HEK293 (cell line): ENCODE measurements around the gene STK4.

Source experiments
- CTCF ChIA-PET: fragments of 350-600 bp; formaldehyde crosslinking; extraction: SDS; loops from one replicate; lab custom pipeline; 2021; ENCODE audit warnings: antibody characterized with exemption; lab: Yijun Ruan, JAX
- POLR2A ChIA-PET: fragments of 300-600 bp; formaldehyde crosslinking; extraction: SDS; loops from one replicate; lab custom pipeline; 2020; ENCODE audit warnings: antibody characterized with exemption, inconsistent platforms; lab: Yijun Ruan, JAX
- H3K27ac ChIP-seq: fragments of 200-500 bp; sonication (Bioruptor generic); 2 replicates; pipeline ENCODE4 v1.5.1; 2014; ENCODE audit warnings: low read depth, low read length, control low read depth, inconsistent platforms; ENCODE audit errors: extremely low read depth
- H3K36me3 ChIP-seq, 2 experiments: fragments of 200-500 bp in 1 of 2; sonication (Bioruptor generic) in 1 of 2; 1 replicate in 1 of 2; 2 replicates in 1 of 2; pipeline ENCODE4 v1.5.1; 2014 to 2017; ENCODE audit warnings: inconsistent platforms in 2 of 2, low read length in 2 of 2; ENCODE audit not compliant: control insufficient read depth in 2 of 2, insufficient read depth in 1 of 2
- H3K4me1 ChIP-seq: fragments of 200-500 bp; sonication (Bioruptor generic); 2 replicates; pipeline ENCODE4 v1.5.1; 2014; ENCODE audit warnings: mild to moderate bottlenecking, low read length, inconsistent platforms; ENCODE audit not compliant: control insufficient read depth, insufficient read depth
- H3K4me3 ChIP-seq: 2 replicates; pipeline ENCODE4 v1.5.1; 2011; ENCODE audit warnings: low read depth, mild to moderate bottlenecking, control low read depth, low read length, moderate library complexity
- H3K9me3 ChIP-seq: fragments of 200-500 bp; sonication (Bioruptor generic); 2 replicates; pipeline ENCODE4 v1.5.1; 2014; ENCODE audit warnings: low read depth, low read length, inconsistent platforms; ENCODE audit not compliant: control insufficient read depth, insufficient read depth
- KLF10 ChIP-seq: fragments of 450-650 bp; IDR thresholded peaks from 2 replicates; pipeline ENCODE4 v1.5.1; 2018; ENCODE audit warnings: missing biosample characterization, mild to moderate bottlenecking, missing genetic modification characterization
- KLF8 ChIP-seq: fragments of 450-650 bp; formaldehyde crosslinking; IDR thresholded peaks from 2 replicates; pipeline ENCODE4 v1.5.1; 2016; ENCODE audit warnings: missing biosample characterization, missing genetic modification characterization
- ZIC2 ChIP-seq: fragments of 450-650 bp; formaldehyde crosslinking; IDR thresholded peaks from 2 replicates; pipeline ENCODE4 v1.5.1; 2016; ENCODE audit warnings: missing biosample characterization, missing genetic modification characterization
- ZNF146 ChIP-seq: fragments of 450-650 bp; formaldehyde crosslinking; IDR thresholded peaks from 2 replicates; pipeline ENCODE4 v1.5.1; 2016; ENCODE audit warnings: missing biosample characterization, missing genetic modification characterization
- ZNF214 ChIP-seq: fragments of 450-650 bp; formaldehyde crosslinking; IDR thresholded peaks from 2 replicates; pipeline ENCODE4 v1.5.1; 2017; ENCODE audit warnings: missing biosample characterization, mild to moderate bottlenecking, missing genetic modification characterization, borderline replicate concordance
- ZNF335 ChIP-seq: fragments of 450-650 bp; formaldehyde crosslinking; conservative IDR thresholded peaks from 2 replicates; pipeline ENCODE4 v1.5.1; 2016; ENCODE audit warnings: missing biosample characterization, missing genetic modification characterization
- ZNF596 ChIP-seq: fragments of 450-650 bp; IDR thresholded peaks from 2 replicates; pipeline ENCODE4 v1.5.0; 2018; ENCODE audit warnings: missing biosample characterization, mild to moderate bottlenecking, missing genetic modification characterization, moderate library complexity
- ZNF624 ChIP-seq: fragments of 450-650 bp; formaldehyde crosslinking; IDR thresholded peaks from 2 replicates; pipeline ENCODE4 v1.5.1; 2017; ENCODE audit warnings: missing biosample characterization, missing genetic modification characterization
- ZNF654 ChIP-seq: fragments of 450-650 bp; formaldehyde crosslinking; IDR thresholded peaks from 2 replicates; pipeline ENCODE4 v1.5.1; 2016; ENCODE audit warnings: low read depth, missing biosample characterization, missing genetic modification characterization
- ZSCAN18 ChIP-seq: fragments of 450-650 bp; formaldehyde crosslinking; IDR thresholded peaks from 2 replicates; pipeline ENCODE4 v1.5.1; 2016; ENCODE audit warnings: missing biosample characterization, missing genetic modification characterization
- ZXDB ChIP-seq: fragments of 450-650 bp; formaldehyde crosslinking; IDR thresholded peaks from 2 replicates; pipeline ENCODE4 v1.5.1; 2016; ENCODE audit warnings: missing biosample characterization, missing genetic modification characterization
- TF ChIP-seq, protein P1 (sequence below): fragments of 450-650 bp; formaldehyde crosslinking; conservative IDR thresholded peaks from 2 replicates; pipeline ENCODE4 v1.5.1; 2016; ENCODE audit warnings: low read depth, missing biosample characterization, missing genetic modification characterization
- TF ChIP-seq, protein P2 (sequence below): fragments of 450-650 bp; formaldehyde crosslinking; IDR thresholded peaks from 2 replicates; pipeline ENCODE4 v1.5.1; 2016; ENCODE audit warnings: missing biosample characterization, missing genetic modification characterization
- TF ChIP-seq, protein P3 (sequence below): fragments of 450-650 bp; formaldehyde crosslinking; IDR thresholded peaks from 2 replicates; pipeline ENCODE4 v1.5.1; 2016; ENCODE audit warnings: missing biosample characterization, missing genetic modification characterization
- TF ChIP-seq, protein P4 (sequence below): sonication (generic); formaldehyde crosslinking; IDR thresholded peaks from 2 replicates; pipeline ENCODE4 v1.8.1; 2022; ENCODE audit warnings: mild to moderate bottlenecking, moderate library complexity, missing genetic modification reagents
- TF ChIP-seq, protein P5 (sequence below): fragments of 450-650 bp; formaldehyde crosslinking; IDR thresholded peaks from 2 replicates; pipeline ENCODE4 v1.5.1; 2017; ENCODE audit warnings: missing biosample characterization, missing genetic modification characterization

The STK4 gene

DNA sequence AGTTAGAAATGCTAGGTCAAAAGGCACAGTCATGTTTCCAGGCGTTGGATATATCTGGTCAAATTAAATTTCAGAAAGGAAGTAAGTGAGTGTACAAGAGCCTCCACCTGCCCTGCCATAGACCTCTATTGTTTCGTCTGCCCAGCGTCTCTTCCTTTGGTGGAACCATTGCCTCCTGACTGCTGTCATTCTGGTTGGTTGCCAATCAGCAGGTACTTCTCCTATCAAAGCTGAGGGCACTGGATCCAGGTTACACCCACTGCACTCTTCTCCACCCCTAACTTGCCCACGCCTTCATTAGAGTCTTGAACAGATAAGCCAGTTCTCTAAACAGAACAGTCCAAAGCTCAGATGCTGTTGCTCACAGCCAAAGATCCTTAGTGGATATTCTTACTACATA, 151.3 kb downstream of the STK4 start:
- Histone ChIP-seq H3K4me3 (no peak overlapping the region), H3K4me1 (no peaks in the 10 kb centered on the region), H3K36me3 (no peaks in the 10 kb centered on the region), H3K27ac (no peak overlapping the region), H3K9me3 (no peaks in the 10 kb centered on the region)
- POLR2A ChIA-PET: no interaction called here
- no peak for TF ChIP-seq ZNF214 (tag by site-specific recombination)
- CTCF ChIA-PET: interaction anchor here (1.5 to 1.8 kb wide), 3 partner anchors 13 to 173 kb away, joined by 6 to 10 read pairs (median 6); no protein-coding TSS in a partner anchor

- CTCF ChIA-PET: interaction anchor here (0.6 to 1.8 kb wide), 6 partner anchors 7 to 173 kb away, joined by 3 to 10 read pairs (median 5); no protein-coding TSS in a partner anchor
- TF ChIP-seq, protein P1, sequence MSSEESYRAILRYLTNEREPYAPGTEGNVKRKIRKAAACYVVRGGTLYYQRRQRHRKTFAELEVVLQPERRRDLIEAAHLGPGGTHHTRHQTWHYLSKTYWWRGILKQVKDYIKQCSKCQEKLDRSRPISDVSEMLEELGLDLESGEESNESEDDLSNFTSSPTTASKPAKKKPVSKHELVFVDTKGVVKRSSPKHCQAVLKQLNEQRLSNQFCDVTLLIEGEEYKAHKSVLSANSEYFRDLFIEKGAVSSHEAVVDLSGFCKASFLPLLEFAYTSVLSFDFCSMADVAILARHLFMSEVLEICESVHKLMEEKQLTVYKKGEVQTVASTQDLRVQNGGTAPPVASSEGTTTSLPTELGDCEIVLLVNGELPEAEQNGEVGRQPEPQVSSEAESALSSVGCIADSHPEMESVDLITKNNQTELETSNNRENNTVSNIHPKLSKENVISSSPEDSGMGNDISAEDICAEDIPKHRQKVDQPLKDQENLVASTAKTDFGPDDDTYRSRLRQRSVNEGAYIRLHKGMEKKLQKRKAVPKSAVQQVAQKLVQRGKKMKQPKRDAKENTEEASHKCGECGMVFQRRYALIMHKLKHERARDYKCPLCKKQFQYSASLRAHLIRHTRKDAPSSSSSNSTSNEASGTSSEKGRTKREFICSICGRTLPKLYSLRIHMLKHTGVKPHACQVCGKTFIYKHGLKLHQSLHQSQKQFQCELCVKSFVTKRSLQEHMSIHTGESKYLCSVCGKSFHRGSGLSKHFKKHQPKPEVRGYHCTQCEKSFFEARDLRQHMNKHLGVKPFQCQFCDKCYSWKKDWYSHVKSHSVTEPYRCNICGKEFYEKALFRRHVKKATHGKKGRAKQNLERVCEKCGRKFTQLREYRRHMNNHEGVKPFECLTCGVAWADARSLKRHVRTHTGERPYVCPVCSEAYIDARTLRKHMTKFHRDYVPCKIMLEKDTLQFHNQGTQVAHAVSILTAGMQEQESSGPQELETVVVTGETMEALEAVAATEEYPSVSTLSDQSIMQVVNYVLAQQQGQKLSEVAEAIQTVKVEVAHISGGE: no peak
- TF ChIP-seq, protein P2, sequence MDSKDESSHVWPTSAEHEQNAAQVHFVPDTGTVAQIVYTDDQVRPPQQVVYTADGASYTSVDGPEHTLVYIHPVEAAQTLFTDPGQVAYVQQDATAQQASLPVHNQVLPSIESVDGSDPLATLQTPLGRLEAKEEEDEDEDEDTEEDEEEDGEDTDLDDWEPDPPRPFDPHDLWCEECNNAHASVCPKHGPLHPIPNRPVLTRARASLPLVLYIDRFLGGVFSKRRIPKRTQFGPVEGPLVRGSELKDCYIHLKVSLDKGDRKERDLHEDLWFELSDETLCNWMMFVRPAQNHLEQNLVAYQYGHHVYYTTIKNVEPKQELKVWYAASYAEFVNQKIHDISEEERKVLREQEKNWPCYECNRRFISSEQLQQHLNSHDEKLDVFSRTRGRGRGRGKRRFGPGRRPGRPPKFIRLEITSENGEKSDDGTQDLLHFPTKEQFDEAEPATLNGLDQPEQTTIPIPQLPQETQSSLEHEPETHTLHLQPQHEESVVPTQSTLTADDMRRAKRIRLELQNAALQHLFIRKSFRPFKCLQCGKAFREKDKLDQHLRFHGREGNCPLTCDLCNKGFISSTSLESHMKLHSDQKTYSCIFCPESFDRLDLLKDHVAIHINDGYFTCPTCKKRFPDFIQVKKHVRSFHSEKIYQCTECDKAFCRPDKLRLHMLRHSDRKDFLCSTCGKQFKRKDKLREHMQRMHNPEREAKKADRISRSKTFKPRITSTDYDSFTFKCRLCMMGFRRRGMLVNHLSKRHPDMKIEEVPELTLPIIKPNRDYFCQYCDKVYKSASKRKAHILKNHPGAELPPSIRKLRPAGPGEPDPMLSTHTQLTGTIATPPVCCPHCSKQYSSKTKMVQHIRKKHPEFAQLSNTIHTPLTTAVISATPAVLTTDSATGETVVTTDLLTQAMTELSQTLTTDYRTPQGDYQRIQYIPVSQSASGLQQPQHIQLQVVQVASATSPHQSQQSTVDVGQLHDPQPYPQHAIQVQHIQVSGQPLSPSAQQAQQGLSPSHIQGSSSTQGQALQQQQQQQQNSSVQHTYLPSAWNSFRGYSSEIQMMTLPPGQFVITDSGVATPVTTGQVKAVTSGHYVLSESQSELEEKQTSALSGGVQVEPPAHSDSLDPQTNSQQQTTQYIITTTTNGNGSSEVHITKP (tag by site-specific recombination): no peak
- TF ChIP-seq ZNF146 (tag by site-specific recombination) (no peak), KLF10 (tag by site-specific recombination) (no peak), ZXDB (no peak), ZSCAN18 (no peak), ZNF624 (tag by site-specific recombination) (no peak), ZIC2 (tag by site-specific recombination) (no peak), KLF8 (tag by site-specific recombination) (no peak), ZNF335 (tag by site-specific recombination) (no peak), ZNF654 (tag by site-specific recombination) (no peak), ZNF596 (no peak)
- TF ChIP-seq, protein P3, sequence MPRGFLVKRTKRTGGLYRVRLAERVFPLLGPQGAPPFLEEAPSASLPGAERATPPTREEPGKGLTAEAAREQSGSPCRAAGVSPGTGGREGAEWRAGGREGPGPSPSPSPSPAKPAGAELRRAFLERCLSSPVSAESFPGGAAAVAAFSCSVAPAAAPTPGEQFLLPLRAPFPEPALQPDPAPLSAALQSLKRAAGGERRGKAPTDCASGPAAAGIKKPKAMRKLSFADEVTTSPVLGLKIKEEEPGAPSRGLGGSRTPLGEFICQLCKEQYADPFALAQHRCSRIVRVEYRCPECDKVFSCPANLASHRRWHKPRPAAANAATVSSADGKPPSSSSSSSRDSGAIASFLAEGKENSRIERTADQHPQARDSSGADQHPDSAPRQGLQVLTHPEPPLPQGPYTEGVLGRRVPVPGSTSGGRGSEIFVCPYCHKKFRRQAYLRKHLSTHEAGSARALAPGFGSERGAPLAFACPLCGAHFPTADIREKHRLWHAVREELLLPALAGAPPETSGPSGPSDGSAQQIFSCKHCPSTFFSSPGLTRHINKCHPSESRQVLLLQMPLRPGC (tag by site-specific recombination): no peak
- TF ChIP-seq, protein P4, sequence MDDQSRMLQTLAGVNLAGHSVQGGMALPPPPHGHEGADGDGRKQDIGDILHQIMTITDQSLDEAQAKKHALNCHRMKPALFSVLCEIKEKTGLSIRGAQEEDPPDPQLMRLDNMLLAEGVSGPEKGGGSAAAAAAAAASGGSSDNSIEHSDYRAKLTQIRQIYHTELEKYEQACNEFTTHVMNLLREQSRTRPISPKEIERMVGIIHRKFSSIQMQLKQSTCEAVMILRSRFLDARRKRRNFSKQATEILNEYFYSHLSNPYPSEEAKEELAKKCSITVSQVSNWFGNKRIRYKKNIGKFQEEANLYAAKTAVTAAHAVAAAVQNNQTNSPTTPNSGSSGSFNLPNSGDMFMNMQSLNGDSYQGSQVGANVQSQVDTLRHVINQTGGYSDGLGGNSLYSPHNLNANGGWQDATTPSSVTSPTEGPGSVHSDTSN (CRISPR knock-in tag): no peak
- TF ChIP-seq, protein P5, sequence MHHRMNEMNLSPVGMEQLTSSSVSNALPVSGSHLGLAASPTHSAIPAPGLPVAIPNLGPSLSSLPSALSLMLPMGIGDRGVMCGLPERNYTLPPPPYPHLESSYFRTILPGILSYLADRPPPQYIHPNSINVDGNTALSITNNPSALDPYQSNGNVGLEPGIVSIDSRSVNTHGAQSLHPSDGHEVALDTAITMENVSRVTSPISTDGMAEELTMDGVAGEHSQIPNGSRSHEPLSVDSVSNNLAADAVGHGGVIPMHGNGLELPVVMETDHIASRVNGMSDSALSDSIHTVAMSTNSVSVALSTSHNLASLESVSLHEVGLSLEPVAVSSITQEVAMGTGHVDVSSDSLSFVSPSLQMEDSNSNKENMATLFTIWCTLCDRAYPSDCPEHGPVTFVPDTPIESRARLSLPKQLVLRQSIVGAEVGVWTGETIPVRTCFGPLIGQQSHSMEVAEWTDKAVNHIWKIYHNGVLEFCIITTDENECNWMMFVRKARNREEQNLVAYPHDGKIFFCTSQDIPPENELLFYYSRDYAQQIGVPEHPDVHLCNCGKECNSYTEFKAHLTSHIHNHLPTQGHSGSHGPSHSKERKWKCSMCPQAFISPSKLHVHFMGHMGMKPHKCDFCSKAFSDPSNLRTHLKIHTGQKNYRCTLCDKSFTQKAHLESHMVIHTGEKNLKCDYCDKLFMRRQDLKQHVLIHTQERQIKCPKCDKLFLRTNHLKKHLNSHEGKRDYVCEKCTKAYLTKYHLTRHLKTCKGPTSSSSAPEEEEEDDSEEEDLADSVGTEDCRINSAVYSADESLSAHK (tag by site-specific recombination): no peak
- TF ChIP-seq, all 188 proteins: peak for 0
- H3K36me3 ChIP-seq: no peaks in the 10 kb centered on the region
- no peaks in the 10 kb centered on the region for H3K4me1 ChIP-seq
- H3K9me3 ChIP-seq: no peaks in the 10 kb centered on the region
- POLR2A ChIA-PET: no interaction called here
- no peak overlapping the region for H3K27ac ChIP-seq
- H3K4me3 ChIP-seq: no peak overlapping the region
These were observed 151.7 kb downstream of the STK4 start for GRCh38 chr20:45118028-45118427.
